ENCODE results near the gene DOCK3. TPM values are rescaled to one million over a fixed set of nuclear protein-coding genes. Genes with fewer than 3 reads are reported as not detected.
A peak's percentile ranks its signal among the peaks of the same experiment; 100 is the strongest.

DOCK3 gene
- total and polyA plus RNA-seq, 10 of the 15 experiments (the other 5 are each of a cell fraction or from before 2014, with no cell fraction given): 0.02 to 0.52 (median 0.04) TPM; not detected in 5

GRCh38 chr3:50978991-50979667 lies 304.4 kb downstream of the DOCK3 start:
- intact Hi-C loops (cut with micrococcal nuclease; ENCODE audit: unreplicated experiment) (no loop called here), in situ Hi-C loops (cut with MboI) (no loop called here)
- no peak overlapping the region for H2AFZ ChIP-seq (ENCODE audit: control insufficient read depth, low read depth, low read length)
- H3K9me3 ChIP-seq (replicated peaks; ENCODE audit: control insufficient read depth, insufficient read depth, low read length): no peaks in the 10 kb centered on the region
- H3K4me1 ChIP-seq (ENCODE audit: control insufficient read depth, insufficient read depth, low read length): no peaks in the 10 kb centered on the region
- 86% methylated on average over 15 of the region's 15 CpGs for WGBS (ENCODE audit: insufficient coverage, insufficient replicate concordance, low lambda C conversion rate, missing lambda C conversion rate)
- no peak overlapping the region for H3K4me3 ChIP-seq
- H3K27ac ChIP-seq (ENCODE audit: control insufficient read depth, insufficient read depth): no peak overlapping the region
- BruUV-seq (replicated peaks): no TSS peak
- ChIA-PET CTCF (interaction anchor here (0.6 to 1.3 kb wide), 8 partner anchors 9 to 351 kb away, joined by 3 to 5 read pairs (median 4); no protein-coding TSS in a partner anchor), POLR2A (no interaction called here), RAD21 (ENCODE audit: unreplicated experiment) (no interaction called here), SMC1A (ENCODE audit: uncharacterized antibody, unreplicated experiment) (no interaction called here)
- H3K4me2 ChIP-seq (ENCODE audit: control insufficient read depth, insufficient read depth): no peak overlapping the region
- no peak overlapping the region for H3K9ac ChIP-seq (ENCODE audit: control insufficient read depth, insufficient read depth, low read length)
- no peaks in the 10 kb centered on the region for H4K20me1 ChIP-seq (ENCODE audit: control insufficient read depth, insufficient read depth)
- TF ChIP-seq STAT1 (conservative IDR thresholded peaks at IDR 0.05) (no peak), CTCF (IDR thresholded peaks at IDR 0.05 in 2 of 3, conservative IDR thresholded peaks at IDR 0.05 in 1 of 3; ENCODE audit: control insufficient read depth in 2 of 3, extremely low read depth in 1 of 3, insufficient read depth in 1 of 3, low read depth in 3 of 3, low read length in 3 of 3) (peak in 2 of 3 experiments; percentile 12 to 28; a peak in 1 of 6 replicates)
- no peaks in the 10 kb centered on the region for H3K36me3 ChIP-seq (ENCODE audit: control insufficient read depth in 2 of 2, insufficient read depth in 2 of 2, low read length in 1 of 2)
- no peaks in the 10 kb centered on the region for H3K27me3 ChIP-seq (replicated peaks in 1 of 2; ENCODE audit: control insufficient read depth in 2 of 2, insufficient read depth in 2 of 2, low read length in 1 of 2)
- ATAC-seq (no peak), DNase-seq (ENCODE audit: low read depth, low spot score) (no peak), FAIRE-seq (no peak)
- H3K79me2 ChIP-seq (ENCODE audit: control insufficient read depth, insufficient read depth, low read length): no peaks in the 10 kb centered on the region

GRCh38 chr3:50982540-50983325 lies 308.0 kb downstream of the DOCK3 start:
- ChIA-PET CTCF (no interaction called here), RAD21 (ENCODE audit: unreplicated experiment) (no interaction called here)
- in situ Hi-C loops (cut with MboI): no loop called here

More at GRCh38 chr3:50982540-50983325, 308.0 kb downstream of the DOCK3 start:
- H3K9ac ChIP-seq (ENCODE audit: control insufficient read depth, insufficient read depth, low read length): no peak overlapping the region
- no peaks in the 10 kb centered on the region for H3K9me3 ChIP-seq (replicated peaks; ENCODE audit: control insufficient read depth, insufficient read depth, low read length)
- intact Hi-C loops (cut with micrococcal nuclease; ENCODE audit: unreplicated experiment): no loop called here
- ChIA-PET SMC1A (ENCODE audit: uncharacterized antibody, unreplicated experiment) (no interaction called here), POLR2A (no interaction called here)
- TF ChIP-seq REST (IDR thresholded peaks at IDR 0.05; ENCODE audit: low read depth, low read length): no peak
- no peak for ATAC-seq
- no peak overlapping the region for H3K4me3 ChIP-seq
- H3K4me1 ChIP-seq (ENCODE audit: control insufficient read depth, insufficient read depth, low read length): no peaks in the 10 kb centered on the region
- H3K36me3 ChIP-seq (ENCODE audit: control insufficient read depth in 2 of 2, insufficient read depth in 2 of 2, low read length in 1 of 2): no peaks in the 10 kb centered on the region
- FAIRE-seq: no peak
- no peak overlapping the region for H3K27ac ChIP-seq (ENCODE audit: control insufficient read depth, insufficient read depth)
- no TSS peak for BruUV-seq (replicated peaks)
- no peak for DNase-seq (ENCODE audit: low read depth, low spot score)
- H2AFZ ChIP-seq (ENCODE audit: control insufficient read depth, low read depth, low read length): no peak overlapping the region
- no peaks in the 10 kb centered on the region for H3K79me2 ChIP-seq (ENCODE audit: control insufficient read depth, insufficient read depth, low read length)
- H3K27me3 ChIP-seq (replicated peaks in 1 of 2; ENCODE audit: control insufficient read depth in 2 of 2, insufficient read depth in 2 of 2, low read length in 1 of 2): no peaks in the 10 kb centered on the region
- H3K4me2 ChIP-seq (ENCODE audit: control insufficient read depth, insufficient read depth): no peak overlapping the region
- H4K20me1 ChIP-seq (ENCODE audit: control insufficient read depth, insufficient read depth): no peaks in the 10 kb centered on the region
- WGBS (ENCODE audit: insufficient coverage, insufficient replicate concordance, low lambda C conversion rate, missing lambda C conversion rate): 20% methylated on average over 9 of the region's 9 CpGs
